ENCODE results near the gene LRRC45.

Gene LRRC45

GRCh38 chr17:82007495-82008257, 15.4 kb upstream of the LRRC45 start:
- DNase-seq (ENCODE audit: low spot score), result no peak

- no peak for DNase-seq (ENCODE audit: low spot score)
These were observed 14.7 kb upstream of the LRRC45 start for GRCh38 chr17:82008258-82008940.

- DNase-seq (ENCODE audit: low spot score), result no peak
These were observed 14.1 kb upstream of the LRRC45 start for GRCh38 chr17:82008941-82009405.

GRCh38 chr17:82009413-82009812, 13.7 kb upstream of the LRRC45 start:
- DNase-seq (ENCODE audit: low spot score), result no peak

- no peak for DNase-seq (ENCODE audit: low spot score)
These were observed 12.3 kb upstream of the LRRC45 start for GRCh38 chr17:82010575-82011525.

GRCh38 chr17:82011617-82012187, 11.4 kb upstream of the LRRC45 start:
- no peak for DNase-seq (ENCODE audit: low spot score)

GRCh38 chr17:82012261-82012639, 10.9 kb upstream of the LRRC45 start:
- DNase-seq (ENCODE audit: low spot score), result no peak

GRCh38 chr17:82012640-82013295, 10.3 kb upstream of the LRRC45 start:
- DNase-seq (ENCODE audit: low spot score), result no peak

GRCh38 chr17:82013341-82013740, 9.8 kb upstream of the LRRC45 start:
- DNase-seq (ENCODE audit: low spot score), result no peak

GRCh38 chr17:82013772-82014321, 9.3 kb upstream of the LRRC45 start:
- DNase-seq (ENCODE audit: low spot score), result no peak

- no peak for DNase-seq (ENCODE audit: low spot score)
These were observed 8.7 kb upstream of the LRRC45 start for GRCh38 chr17:82014432-82014831.

GRCh38 chr17:82014971-82015310, 8.2 kb upstream of the LRRC45 start:
- no peak for DNase-seq (ENCODE audit: low spot score)

GRCh38 chr17:82015311-82015971, 7.7 kb upstream of the LRRC45 start:
- DNase-seq (ENCODE audit: low spot score), result no peak

GRCh38 chr17:82016061-82016874, 6.8 kb upstream of the LRRC45 start:
- no peak for DNase-seq (ENCODE audit: low spot score)

- DNase-seq (ENCODE audit: low spot score), result no peak
These were observed 6.1 kb upstream of the LRRC45 start for GRCh38 chr17:82016875-82017459.

- no peak for DNase-seq (ENCODE audit: low spot score)
These were observed 5.4 kb upstream of the LRRC45 start for GRCh38 chr17:82017612-82018151.

GRCh38 chr17:82018152-82018988, 4.7 kb upstream of the LRRC45 start:
- no peak for DNase-seq (ENCODE audit: low spot score)

- no peak for DNase-seq (ENCODE audit: low spot score)
These were observed 4.0 kb upstream of the LRRC45 start for GRCh38 chr17:82018989-82019689.
